Nephron progenitor cell (in vitro differentiated cells): ENCODE data around the gene CR1.

ENCODE experiments used
- DNase-seq: peaks from one replicate; pipeline ENCODE4 v3.0.0; 2021
- H3K27ac Mint-ChIP-seq: 2 replicates; pipeline ENCODE4 v1.8.0; 2021; ENCODE audit warnings: mild to moderate bottlenecking, moderate library complexity, mixed read lengths
- H3K27me3 Mint-ChIP-seq: 2 replicates; pipeline ENCODE4 v1.8.0; 2021; ENCODE audit warnings: mild to moderate bottlenecking, low read depth, mixed read lengths; ENCODE audit not compliant: poor library complexity
- H3K36me3 Mint-ChIP-seq: 2 replicates; pipeline ENCODE4 v1.8.0; 2021; ENCODE audit warnings: low read depth, mixed read lengths
- H3K4me1 Mint-ChIP-seq: 2 replicates; pipeline ENCODE4 v1.8.0; 2021; ENCODE audit warnings: mixed read lengths
- H3K4me3 Mint-ChIP-seq: 2 replicates; pipeline ENCODE4 v1.8.0; 2021; ENCODE audit warnings: mild to moderate bottlenecking, moderate library complexity, mixed read lengths
- H3K9me3 Mint-ChIP-seq: 2 replicates; pipeline ENCODE4 v1.8.0; 2021; ENCODE audit warnings: mild to moderate bottlenecking, moderate library complexity, mixed read lengths
- CTCF ChIP-seq: fragments of 200-600 bp; sonication (generic); IDR thresholded peaks from 2 replicates; pipeline ENCODE4 v1.5.0; 2021; ENCODE audit warnings: antibody characterized with exemption

CR1 gene

GRCh38 chr1:207459008-207459407, 36.9 kb upstream of the CR1 start:
- peaks cover 12% of the 10 kb centered on the region for H3K27me3 Mint-ChIP-seq

GRCh38 chr1:207461649-207462048, 34.3 kb upstream of the CR1 start:
- no peak overlapping the region for H3K27ac Mint-ChIP-seq
- DNase-seq, result no peak
- no peaks in the 10 kb centered on the region for H3K36me3 Mint-ChIP-seq
- no peaks in the 10 kb centered on the region for H3K4me1 Mint-ChIP-seq
- no peak overlapping the region for H3K4me3 Mint-ChIP-seq
- H3K27me3 Mint-ChIP-seq, result peaks cover 24% of the 10 kb centered on the region
- no peak for TF ChIP-seq CTCF
- H3K9me3 Mint-ChIP-seq, result no peaks in the 10 kb centered on the region

More at GRCh38 chr1:207459008-207459407, 36.9 kb upstream of the CR1 start:
- DNase-seq, result no peak
- no peak for TF ChIP-seq CTCF
- Mint-ChIP-seq H3K4me1 (no peaks in the 10 kb centered on the region), H3K4me3 (no peak overlapping the region), H3K27ac (no peak overlapping the region), H3K9me3 (no peaks in the 10 kb centered on the region), H3K36me3 (no peaks in the 10 kb centered on the region)

GRCh38 chr1:207462535-207462934, 33.4 kb upstream of the CR1 start:
- DNase-seq, result no peak
- TF ChIP-seq CTCF, result no peak
- peaks cover 28% of the 10 kb centered on the region for H3K27me3 Mint-ChIP-seq
- no peaks in the 10 kb centered on the region for H3K4me1 Mint-ChIP-seq
- H3K27ac Mint-ChIP-seq, result no peak overlapping the region
- no peaks in the 10 kb centered on the region for H3K9me3 Mint-ChIP-seq
- no peak overlapping the region for H3K4me3 Mint-ChIP-seq
- no peaks in the 10 kb centered on the region for H3K36me3 Mint-ChIP-seq

- no peak overlapping the region for H3K4me3 Mint-ChIP-seq
- H3K27me3 Mint-ChIP-seq, result peaks cover 28% of the 10 kb centered on the region
- no peak overlapping the region for H3K27ac Mint-ChIP-seq
- no peaks in the 10 kb centered on the region for H3K36me3 Mint-ChIP-seq
- no peak for DNase-seq
- H3K4me1 Mint-ChIP-seq, result no peaks in the 10 kb centered on the region
- no peaks in the 10 kb centered on the region for H3K9me3 Mint-ChIP-seq
- no peak for TF ChIP-seq CTCF
Observed at GRCh38 chr1:207463021-207463420, 32.9 kb upstream of the CR1 start.

GRCh38 chr1:207463571-207463970, 32.4 kb upstream of the CR1 start:
- H3K36me3 Mint-ChIP-seq, result no peaks in the 10 kb centered on the region
- no peak overlapping the region for H3K27ac Mint-ChIP-seq
- DNase-seq, result no peak
- H3K4me1 Mint-ChIP-seq, result no peaks in the 10 kb centered on the region
- peaks cover 32% of the 10 kb centered on the region for H3K27me3 Mint-ChIP-seq
- H3K4me3 Mint-ChIP-seq, result no peak overlapping the region
- H3K9me3 Mint-ChIP-seq, result no peaks in the 10 kb centered on the region
- no peak for TF ChIP-seq CTCF

GRCh38 chr1:207470927-207471326, 25.0 kb upstream of the CR1 start:
- H3K27me3 Mint-ChIP-seq, result peaks cover 39% of the 10 kb centered on the region
- no peak for DNase-seq
- no peak overlapping the region for H3K4me3 Mint-ChIP-seq
- no peak overlapping the region for H3K27ac Mint-ChIP-seq
- H3K36me3 Mint-ChIP-seq, result no peaks in the 10 kb centered on the region
- TF ChIP-seq CTCF, result no peak
- no peaks in the 10 kb centered on the region for H3K9me3 Mint-ChIP-seq
- H3K4me1 Mint-ChIP-seq, result no peaks in the 10 kb centered on the region
